Measurements from ENCODE around the gene TMEM238L. TPM values are rescaled to one million over a fixed set of nuclear protein-coding genes. Genes with fewer than 3 reads are reported as not detected.

TMEM238L gene
- total and polyA plus RNA-seq, 3 donors from 2014 or later: not detected

DNA sequence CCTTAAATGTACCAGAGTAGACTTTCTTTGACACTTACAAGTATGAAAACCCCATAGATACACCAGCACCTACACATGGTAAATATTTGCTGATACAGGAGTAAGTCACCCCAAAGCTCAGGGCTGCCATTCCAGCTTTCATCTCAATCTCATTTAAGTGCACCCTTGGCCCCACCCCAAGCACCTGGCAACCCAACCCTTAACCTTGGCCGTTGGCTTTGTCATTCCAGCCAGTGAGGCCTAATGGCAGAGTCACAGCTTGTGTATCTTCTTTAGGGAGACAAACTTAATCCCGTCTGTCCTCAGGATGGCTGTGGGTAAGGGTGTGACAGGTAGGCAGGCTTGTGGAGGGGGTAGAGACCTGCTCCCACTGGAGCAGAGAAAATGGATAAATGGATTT lies 42.6 kb downstream of the TMEM238L start:
- peaks cover 4% of the 10 kb centered on the region for H3K4me1 ChIP-seq
- no peak overlapping the region for H3K4me3 ChIP-seq
- DNase-seq: no peak
- no peaks in the 10 kb centered on the region for H3K9me3 ChIP-seq
- intact Hi-C loops (cut with DNase I; ENCODE audit: low total_unique reads): no loop called here
- WGBS, 2 donors: 72 to 88% methylated on average over 2 of the region's 2 CpGs
- no peak overlapping the region for H3K27ac ChIP-seq
- TF ChIP-seq, protein P1, sequence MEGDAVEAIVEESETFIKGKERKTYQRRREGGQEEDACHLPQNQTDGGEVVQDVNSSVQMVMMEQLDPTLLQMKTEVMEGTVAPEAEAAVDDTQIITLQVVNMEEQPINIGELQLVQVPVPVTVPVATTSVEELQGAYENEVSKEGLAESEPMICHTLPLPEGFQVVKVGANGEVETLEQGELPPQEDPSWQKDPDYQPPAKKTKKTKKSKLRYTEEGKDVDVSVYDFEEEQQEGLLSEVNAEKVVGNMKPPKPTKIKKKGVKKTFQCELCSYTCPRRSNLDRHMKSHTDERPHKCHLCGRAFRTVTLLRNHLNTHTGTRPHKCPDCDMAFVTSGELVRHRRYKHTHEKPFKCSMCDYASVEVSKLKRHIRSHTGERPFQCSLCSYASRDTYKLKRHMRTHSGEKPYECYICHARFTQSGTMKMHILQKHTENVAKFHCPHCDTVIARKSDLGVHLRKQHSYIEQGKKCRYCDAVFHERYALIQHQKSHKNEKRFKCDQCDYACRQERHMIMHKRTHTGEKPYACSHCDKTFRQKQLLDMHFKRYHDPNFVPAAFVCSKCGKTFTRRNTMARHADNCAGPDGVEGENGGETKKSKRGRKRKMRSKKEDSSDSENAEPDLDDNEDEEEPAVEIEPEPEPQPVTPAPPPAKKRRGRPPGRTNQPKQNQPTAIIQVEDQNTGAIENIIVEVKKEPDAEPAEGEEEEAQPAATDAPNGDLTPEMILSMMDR (IDR thresholded peaks at IDR 0.05): no peak
- TF ChIP-seq POLR2A (IDR thresholded peaks at IDR 0.05): no peak
- no peaks in the 10 kb centered on the region for H3K36me3 ChIP-seq (ENCODE audit: low read depth, missing control alignments)
- no peaks in the 10 kb centered on the region for H3K27me3 ChIP-seq

DNA sequence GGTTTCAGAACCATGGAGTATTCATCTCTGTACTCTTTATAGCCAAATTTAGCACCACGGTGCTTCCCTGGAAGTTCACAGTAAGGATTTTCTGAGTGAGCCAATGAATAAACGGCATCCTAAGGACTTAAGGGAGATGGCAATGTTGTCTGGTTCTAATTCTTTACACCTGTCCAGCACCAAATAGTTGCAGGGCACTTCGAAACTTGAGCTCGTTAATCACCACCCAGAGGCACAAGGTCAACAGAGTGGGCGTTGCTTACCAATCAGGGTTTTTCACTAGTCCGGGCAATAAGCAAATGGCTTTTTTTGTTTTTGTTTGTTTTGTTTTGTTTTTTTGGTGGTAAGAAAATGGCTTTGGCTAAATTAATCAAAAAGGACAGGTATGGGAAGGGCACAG lies 45.8 kb downstream of the TMEM238L start:
- H3K4me3 ChIP-seq: no peak overlapping the region
- H3K4me1 ChIP-seq: peaks cover 4% of the 10 kb centered on the region
- intact Hi-C loops (cut with DNase I; ENCODE audit: low total_unique reads): no loop called here
- no peaks in the 10 kb centered on the region for H3K27me3 ChIP-seq
- no peak overlapping the region for H3K27ac ChIP-seq
- DNase-seq: no peak
- no peaks in the 10 kb centered on the region for H3K9me3 ChIP-seq
- no peak for TF ChIP-seq POLR2A (IDR thresholded peaks at IDR 0.05)
- TF ChIP-seq, protein P1 (IDR thresholded peaks at IDR 0.05): no peak
- 87 to 96% methylated on average over 6 of the region's 6 CpGs for WGBS, 2 donors
- no peaks in the 10 kb centered on the region for H3K36me3 ChIP-seq (ENCODE audit: low read depth, missing control alignments)

DNA sequence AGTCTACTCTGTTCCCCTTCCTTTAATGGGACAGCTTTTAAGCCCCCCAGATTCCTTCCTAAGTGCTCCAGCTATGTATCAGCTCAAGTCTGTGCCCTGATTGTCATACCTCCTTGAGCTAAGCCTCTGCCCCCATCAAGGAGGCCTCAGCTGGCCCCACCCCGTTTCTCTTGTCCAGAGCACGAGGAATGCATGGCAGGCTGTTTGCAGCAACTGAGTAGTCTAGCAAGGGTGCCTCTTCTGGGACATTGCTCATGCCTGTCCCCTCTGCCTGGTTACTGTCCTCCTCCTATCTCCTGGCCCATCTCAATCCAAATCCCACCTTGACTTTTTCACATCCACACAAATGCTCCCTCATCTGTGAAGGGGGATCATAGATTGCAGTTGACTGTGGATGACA lies 46.3 kb downstream of the TMEM238L start:
- H3K27me3 ChIP-seq: no peaks in the 10 kb centered on the region
- peaks cover 4% of the 10 kb centered on the region for H3K4me1 ChIP-seq
- TF ChIP-seq, protein P1 (IDR thresholded peaks at IDR 0.05): no peak
- TF ChIP-seq POLR2A (IDR thresholded peaks at IDR 0.05): no peak
- intact Hi-C loops (cut with DNase I; ENCODE audit: low total_unique reads): no loop called here
- no peak for DNase-seq
- H3K4me3 ChIP-seq: no peak overlapping the region
- H3K36me3 ChIP-seq (ENCODE audit: low read depth, missing control alignments): no peaks in the 10 kb centered on the region
- H3K27ac ChIP-seq: no peak overlapping the region
- 68 to 95% methylated on average over 2 of the region's 2 CpGs for WGBS, 2 donors
- no peaks in the 10 kb centered on the region for H3K9me3 ChIP-seq

DNA sequence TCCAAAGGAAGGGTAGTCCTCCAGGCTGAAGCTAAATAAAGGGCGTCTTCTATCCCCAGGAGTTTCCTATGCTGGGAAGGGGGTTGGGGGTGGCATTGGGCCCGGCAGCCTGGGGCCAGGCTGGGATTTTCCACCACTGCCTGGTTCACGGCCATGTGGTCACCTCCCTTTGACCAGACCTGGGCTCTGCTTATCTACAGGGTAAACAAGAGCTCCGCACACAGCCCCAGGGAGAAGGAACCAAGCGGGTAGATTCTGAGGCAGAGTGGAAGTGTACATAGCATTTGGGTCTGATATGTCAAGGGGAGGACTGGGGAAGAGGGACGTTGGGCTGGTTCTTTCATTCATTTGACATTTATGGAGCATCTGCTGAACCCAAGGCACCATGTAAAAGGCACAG lies 46.8 kb downstream of the TMEM238L start:
- no peak for TF ChIP-seq POLR2A (IDR thresholded peaks at IDR 0.05)
- TF ChIP-seq, protein P1 (IDR thresholded peaks at IDR 0.05): no peak
- Histone ChIP-seq H3K9me3 (no peaks in the 10 kb centered on the region), H3K4me1 (peaks cover 4% of the 10 kb centered on the region), H3K4me3 (no peak overlapping the region), H3K27me3 (no peaks in the 10 kb centered on the region), H3K36me3 (ENCODE audit: low read depth, missing control alignments) (no peaks in the 10 kb centered on the region), H3K27ac (no peak overlapping the region)
- 84 to 95% methylated on average over 6 of the region's 6 CpGs for WGBS, 2 donors
- intact Hi-C loops (cut with DNase I; ENCODE audit: low total_unique reads): no loop called here
- DNase-seq: no peak

DNA sequence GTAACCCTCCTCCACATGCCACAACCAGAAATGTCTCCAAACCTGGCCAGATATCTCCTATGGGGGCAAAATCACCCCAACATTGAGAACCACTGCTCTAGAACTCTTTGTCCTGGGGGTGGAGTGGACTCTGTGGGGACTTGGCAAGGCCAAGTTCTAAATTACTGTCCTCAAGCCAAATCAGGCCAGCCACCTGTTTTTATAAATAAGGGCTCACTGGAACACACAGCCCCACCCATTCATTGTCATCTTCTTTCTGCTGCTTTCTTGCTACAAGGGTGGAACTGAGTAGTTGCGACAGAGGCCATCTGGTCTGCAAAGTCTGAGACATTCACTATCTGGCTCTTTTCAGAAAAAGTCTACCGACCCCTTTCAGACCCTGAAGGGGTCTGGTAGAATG lies 47.3 kb downstream of the TMEM238L start:
- Histone ChIP-seq H3K36me3 (ENCODE audit: low read depth, missing control alignments) (no peaks in the 10 kb centered on the region), H3K4me1 (peaks cover 4% of the 10 kb centered on the region), H3K9me3 (no peaks in the 10 kb centered on the region), H3K27me3 (no peaks in the 10 kb centered on the region), H3K4me3 (no peak overlapping the region), H3K27ac (no peak overlapping the region)
- TF ChIP-seq, protein P1 (IDR thresholded peaks at IDR 0.05): no peak
- TF ChIP-seq POLR2A (IDR thresholded peaks at IDR 0.05): no peak
- 88 to 94% methylated on average over 2 of the region's 2 CpGs for WGBS, 2 donors
- DNase-seq: no peak
- intact Hi-C loops (cut with DNase I; ENCODE audit: low total_unique reads): no loop called here
